GM04503 (cell line): Measurements from ENCODE around the gene LHX3.

Experiments used
- DNase-seq: peaks from one replicate; pipeline ENCODE4 v3.0.0-alpha.2; 2012; ENCODE audit warnings: low read depth

Gene LHX3

DNA sequence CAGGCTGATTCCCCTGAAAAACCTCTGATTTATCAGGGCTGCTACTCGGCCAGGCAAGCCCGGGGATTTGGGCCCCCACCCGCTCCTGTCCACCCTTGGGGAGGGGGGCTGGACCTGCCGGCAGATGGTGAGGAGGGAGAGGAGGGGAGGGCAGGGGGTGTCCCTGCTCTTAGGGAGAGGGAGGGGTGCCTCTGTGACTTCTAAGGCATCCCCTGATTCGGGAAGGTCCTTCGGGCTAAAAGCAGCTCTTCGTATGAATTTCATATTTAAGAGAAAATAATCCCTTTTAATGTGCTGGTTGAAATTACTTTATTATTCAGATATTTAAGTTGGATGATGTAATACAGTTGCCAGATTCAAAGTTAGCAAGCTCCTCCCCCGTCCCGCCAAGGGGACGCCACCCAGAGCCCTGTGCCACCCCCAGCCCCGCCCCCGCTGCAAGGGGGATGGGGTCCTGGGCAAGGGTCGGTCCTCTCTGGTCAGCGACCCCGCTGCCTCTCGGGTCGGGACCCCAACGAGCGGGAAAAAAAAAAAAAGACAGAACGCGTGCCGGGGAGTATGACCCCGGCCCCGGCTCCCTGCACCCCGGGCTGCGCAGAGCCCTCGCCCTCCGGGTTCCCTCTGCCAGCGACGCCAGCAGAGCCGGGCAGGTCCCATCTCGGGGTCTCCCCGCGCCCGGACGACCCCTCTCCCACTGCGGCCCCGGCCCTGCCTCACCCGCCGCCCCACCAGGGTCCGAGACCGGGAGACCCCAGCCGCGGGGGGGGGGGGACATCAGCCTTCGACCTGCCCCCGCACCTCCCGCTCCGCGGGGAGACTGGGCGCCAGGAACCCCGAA lies 12.4 kb downstream of the LHX3 start:
- no peak for DNase-seq

DNA sequence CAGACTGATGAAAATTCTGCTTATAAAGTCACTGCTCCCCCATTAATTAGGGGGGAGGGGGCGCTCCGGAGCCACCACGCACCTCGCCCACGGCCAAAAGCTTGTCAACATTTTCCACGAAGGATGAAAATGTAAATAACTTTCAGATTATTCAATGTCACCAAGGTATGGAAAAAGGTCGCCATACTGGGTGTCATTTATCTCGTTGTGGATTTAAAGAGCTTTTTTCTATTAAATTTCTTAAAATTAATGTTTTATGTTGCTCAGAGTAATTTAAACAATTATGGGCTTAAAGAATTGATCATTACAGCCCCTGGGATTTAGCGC lies 13.0 kb downstream of the LHX3 start:
- no peak for DNase-seq

DNA sequence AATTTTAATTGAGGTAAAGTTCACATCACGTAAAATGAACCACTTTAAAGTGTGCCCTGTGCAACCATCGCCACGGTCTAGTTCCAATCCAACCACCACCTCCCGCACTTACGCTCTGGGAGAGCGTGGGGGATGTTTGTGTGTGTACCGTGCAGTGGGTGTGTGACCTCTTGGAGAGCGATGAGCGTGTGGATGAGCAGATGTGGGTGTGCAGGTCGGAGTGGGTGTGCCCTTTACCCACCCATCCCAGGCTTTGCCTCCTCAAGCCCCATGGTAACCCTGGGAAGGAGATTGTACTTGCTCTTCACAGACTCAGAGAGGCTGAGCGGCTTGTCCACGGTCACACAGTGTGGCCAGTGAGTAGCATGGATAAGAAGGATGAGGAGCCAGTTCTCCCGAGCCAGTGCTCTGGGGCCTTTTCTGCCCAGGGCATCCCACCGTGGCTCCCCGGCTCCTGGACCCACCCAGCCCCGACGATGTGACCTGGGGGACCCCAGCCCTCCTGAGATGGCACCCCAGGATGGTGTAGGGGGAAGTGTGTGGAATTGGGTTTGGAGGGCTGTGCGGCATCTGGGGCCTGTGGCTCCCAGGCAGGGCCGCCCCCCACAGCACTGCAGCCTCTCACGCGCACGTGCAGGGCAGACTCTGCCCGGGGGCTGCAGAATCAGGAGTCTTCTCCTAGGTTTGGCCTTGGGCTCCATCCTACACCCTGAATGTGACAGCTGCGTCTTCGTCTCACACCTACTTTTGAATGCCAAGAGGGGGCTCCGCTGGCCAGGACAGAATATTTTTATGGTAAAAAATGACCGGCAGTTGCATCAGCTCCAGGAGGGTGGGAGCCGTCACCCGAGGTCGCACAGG lies 13.6 kb downstream of the LHX3 start:
- DNase-seq, result no peak

DNA sequence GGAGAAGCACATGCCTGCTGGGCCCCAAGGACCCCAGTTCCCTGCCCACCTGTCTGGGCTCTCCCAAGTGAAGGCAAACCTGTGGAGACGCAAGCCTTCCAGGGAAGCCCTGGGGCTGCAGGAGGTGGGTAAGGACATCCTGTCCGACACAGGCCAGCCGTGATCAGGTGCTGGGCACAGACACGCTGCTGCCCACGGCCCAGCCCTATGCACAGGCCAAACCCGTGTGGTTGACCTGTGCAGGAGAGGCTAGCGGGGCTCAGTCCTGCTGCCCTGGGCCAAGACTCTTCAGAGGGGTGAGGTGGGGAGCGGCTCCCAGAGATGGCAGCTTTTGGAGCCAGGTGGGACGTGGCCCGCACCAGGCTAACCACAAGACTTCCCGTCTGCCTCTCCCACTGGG lies 14.3 kb downstream of the LHX3 start:
- no peak for DNase-seq

DNA sequence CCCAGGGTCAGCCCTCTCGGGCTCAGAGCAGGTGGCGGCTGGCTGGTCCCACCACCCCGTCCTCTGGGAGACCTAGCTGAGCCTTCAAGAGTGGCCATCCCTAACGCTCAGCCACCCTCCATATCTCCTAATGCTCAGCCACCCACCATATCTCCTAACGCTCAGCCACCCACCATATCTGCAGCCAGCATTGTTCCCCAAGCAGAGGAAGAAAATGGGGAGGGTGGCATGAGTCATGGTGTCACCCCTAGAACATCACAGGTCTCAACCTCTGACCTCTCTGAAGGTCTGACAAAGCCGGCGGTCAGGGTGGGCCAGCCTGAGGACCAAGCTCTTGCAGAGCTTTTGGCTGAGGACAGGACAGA lies 14.7 kb downstream of the LHX3 start:
- DNase-seq, result no peak

DNA sequence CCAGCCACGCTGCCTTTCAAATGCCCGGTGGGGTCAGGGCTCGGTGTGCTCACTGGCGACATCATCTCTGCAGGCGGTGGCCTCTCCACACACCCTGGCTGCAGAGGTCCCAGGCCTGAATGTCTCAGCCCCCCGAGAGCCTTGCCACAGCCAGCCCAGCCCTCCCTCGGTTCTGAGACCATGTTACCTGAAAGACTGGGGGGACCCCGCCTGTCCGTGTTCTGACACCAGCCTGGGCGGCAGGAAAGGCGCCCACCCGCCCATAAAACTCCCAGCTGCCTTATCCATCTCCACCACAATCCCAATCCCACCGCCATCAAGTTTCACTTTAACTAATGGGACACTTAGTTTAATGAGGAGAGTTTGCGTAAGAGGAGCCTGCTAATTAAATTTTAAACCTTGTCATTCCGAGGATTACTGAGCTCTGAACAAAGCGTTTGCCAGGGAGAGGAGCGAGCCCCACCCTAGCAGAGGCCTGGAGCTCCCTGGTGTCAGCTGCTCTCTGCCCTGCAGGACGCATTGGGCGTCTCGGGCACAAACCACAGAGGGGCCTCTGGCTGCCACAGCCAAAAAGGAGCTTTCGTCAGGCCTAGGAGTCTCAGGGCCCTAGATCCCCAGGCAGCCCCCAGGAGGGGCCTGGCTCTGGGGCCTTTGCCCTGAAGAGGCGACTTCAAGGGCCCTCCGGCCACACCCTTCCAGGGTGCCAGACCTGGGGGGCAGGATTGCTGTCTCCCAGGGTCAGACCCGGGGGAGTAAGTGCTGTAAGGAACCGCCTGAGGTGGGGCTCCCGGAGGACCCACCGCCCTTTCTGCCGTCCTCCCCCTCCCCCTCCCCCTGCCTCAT lies 15.3 kb downstream of the LHX3 start:
- no peak for DNase-seq

DNA sequence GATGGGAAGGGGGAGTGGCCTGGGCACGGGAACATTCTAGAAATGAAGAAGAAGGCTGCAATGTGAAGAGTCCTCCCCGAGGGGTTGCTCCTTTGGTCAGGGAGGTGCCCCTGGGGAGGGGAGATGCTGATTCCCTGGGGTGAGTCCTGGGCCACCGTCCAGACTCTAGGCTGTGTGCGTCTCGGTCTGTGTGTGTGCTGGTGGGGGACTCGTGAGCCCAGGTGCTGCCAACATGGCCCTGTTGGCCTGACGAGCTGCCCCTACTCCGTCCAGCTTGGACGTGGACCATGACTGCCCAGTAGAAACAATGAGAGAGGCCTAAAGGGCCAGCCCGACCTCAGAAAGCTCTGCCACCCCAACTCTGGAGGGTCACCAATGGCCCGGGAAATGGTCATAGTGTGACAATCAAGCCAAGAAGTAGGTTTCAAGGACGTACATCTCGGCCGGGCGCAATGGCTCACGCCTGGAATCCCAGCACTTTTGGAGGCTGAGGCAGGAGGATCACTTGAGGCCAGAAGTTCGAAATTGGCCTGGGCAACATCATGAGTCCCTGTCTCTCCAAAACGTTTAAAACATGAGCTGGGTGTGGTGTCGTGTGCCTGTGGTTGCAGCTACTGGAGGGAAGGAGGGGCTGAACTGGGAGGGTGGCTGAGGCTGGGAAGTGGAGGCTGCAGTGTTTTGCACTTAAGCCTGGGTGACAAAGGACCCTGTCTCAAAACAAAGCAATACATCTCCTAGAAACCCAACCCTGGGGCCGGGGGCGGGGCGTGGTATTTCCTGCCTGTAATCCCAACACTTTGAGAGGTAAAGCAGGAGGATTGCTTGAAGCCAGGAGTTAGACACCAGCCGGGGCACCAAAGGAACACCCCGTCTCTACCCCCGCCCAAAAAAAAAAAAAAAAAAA lies 17.0 kb downstream of the LHX3 start:
- no peak for DNase-seq

DNA sequence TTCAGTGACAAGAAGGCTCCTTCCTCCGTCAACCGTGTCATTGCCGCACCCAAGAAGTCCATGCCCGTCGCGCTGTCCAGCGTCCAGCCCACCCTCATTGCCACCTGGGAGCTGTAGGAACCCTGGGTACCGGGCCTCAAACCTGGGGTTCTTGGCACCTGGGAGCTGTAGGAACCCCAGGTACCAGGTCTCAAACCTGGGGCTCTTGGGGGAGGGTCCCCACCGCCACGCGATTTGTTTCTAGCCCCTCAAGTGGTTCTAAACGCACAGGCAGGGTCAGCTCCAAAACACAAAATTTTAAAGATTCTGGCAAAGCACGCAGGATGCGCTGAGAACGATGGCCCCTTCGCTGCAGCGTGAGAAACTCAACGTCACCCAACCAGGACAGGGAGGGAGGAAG lies 17.7 kb downstream of the LHX3 start:
- no peak for DNase-seq

DNA sequence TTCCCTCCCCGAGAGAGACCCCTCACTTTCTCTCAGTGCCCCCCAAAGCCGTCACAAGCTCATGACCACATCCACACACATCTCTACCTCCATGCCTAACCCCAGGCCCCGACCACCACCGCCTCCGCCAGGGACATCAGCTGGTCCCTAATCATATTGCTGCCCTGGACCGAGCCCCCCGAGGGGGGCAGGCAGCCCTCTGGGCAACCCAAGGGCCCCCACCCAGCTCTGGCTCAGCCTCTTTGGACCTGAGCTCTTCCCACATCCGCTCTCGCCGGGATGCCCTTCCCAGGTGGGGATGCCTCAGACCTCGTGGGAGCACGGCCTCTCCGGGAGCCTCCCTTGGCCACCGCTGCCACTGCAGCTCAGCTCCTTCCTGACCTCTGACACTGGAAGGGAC lies 18.5 kb downstream of the LHX3 start:
- no peak for DNase-seq

DNA sequence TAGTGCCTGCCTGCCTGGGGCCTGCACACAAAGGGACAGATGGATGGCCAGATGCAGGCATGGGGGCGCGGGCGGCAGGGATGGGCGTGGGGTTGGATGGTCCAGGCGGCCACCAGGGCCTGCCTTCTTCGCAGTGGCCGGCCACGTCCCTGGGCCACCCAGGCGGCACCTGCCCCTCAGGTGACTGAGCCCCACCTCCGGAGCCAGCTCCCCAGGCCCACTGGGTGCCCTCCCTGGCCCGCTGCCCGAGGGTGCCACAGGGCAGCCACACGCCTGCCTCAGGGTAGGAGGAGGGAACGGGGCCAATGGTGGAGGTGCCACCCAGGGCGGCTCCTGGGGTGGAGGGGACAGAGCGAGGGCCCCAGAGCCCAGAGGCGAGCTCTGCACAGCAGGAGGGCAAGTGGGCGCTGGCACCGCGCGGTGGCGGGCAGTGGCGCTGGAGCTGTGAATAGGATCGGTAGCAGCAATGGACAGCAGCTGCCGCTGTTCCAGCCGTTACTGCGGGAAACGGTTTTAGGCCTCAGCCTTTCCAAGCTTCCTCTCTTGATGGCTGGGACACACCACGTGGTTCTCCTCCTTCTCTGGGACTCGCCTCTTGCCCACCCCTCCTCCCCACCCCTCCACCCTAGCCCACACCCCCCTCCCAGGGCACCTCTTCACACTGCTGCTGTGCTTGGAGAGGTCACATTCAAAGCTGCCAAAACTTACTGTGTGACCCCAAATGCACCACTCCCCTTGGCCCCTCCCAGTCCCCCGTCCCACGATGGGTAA lies 19.1 kb downstream of the LHX3 start:
- no peak for DNase-seq

DNA sequence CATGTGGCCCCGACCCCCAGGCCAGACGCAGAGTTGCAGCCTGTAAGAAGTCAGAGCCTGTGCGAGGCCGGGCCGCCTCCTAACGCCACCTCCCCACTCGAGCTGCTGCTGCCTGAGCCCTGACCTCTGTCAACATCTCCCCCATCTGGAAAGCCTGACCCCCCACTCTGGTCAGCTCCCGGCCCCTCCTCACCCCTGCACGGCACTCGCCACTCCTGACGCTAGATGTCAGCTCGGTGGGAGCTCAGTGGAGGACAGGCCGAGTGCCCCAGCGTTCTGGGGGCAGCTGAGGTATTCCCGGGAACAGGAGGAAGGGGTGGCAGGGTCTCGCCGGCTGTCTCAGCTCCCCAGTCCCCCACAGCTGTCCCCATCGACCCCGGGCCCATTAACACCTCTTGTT lies 19.9 kb downstream of the LHX3 start:
- DNase-seq, result no peak

DNA sequence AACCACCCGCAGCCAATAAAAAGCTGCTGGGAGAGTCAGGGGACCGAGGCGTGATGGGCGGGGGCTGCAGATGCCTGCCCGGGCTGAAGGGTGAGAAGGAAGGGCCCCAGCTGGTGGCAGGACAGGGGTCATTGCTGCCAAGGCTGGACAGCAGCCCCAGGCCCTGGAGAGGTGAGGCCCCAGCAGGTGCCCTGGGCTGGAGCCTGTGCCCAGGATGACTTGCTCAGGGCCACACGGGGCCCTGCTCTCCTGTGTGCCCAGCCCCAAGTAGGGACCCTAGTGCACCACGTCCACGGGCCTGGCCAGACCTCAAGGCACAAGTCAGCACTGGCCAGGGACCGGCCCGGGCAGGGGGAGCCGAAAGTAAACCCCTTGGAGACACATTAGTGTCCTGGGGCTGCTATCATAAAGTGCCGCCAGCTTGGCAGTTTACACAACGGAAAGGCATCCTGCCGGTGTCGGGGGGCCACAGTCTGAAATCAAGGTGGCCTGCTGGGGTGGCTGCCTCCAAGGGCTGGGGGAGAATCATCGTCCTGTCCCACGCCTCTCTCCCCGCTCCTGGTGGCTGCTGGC lies 22.0 kb downstream of the LHX3 start:
- no peak for DNase-seq

DNA sequence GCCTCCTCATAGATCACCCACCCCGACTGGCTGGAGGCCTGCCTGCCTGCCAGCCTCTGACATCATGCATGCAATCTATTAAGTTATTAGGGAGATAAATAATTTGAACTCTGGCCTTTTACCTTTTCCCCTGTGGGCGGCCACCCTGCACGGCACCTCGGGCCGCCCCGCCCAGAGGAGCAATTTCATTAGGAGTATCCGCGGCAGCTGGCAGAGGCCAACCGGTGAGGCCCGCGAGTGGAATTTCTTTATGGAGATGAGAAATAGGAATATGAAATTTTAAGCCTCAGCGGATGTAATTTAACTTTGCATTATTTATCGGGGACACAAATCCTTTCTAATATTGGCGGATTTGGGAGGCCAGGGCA lies 22.5 kb downstream of the LHX3 start:
- no peak for DNase-seq

DNA sequence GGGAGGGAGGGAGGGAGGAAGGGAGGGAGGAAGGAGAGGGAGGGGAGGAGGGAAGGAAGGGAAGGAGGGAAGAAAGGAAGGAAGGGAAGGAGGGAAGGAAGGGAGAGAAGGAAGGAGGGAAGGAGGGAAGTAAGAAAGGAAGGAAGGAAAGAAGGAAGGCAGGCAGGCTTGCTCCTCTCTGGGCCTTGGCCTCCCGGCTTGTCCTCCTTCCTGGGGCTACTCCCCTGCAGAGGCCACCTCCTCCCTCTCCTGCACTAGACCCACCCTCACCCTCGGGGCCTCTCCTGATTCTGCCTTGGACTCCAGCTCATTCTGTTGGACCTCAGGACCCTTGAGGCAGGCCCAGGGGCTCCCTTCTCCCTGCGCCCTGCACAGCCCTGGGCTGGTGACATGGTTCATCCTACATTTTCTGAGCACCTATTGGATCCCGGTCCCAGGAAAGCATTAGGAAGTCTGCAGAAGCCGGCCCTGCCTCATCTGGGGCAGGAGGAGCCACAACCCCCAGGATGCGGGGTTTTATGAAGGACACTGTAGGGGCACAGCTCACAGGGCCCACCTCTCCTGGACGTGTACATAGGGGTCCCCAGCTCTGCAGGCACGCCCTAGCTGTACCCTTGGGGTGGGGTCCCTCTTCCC lies 23.0 kb downstream of the LHX3 start:
- DNase-seq, result no peak

DNA sequence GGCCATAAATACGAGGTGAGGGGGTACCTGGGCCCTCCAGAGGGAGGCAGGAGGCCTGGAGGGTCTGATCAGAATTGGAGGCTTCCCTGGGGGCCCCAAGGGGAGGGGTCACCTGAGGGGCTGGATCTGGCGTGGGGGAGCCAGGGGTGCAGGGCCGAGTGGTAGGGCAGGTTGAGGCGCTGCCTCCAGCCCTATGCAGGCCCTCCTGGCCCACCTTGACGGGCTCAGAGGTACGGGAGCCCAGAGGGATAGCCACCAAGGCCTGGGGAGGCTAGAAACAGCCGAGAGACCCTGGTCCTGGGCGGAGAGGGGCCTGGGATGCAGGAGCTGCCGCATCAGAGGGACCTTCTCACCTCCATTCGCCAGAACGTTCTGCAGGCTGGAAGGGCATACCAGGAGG lies 24.3 kb downstream of the LHX3 start:
- DNase-seq, result no peak

DNA sequence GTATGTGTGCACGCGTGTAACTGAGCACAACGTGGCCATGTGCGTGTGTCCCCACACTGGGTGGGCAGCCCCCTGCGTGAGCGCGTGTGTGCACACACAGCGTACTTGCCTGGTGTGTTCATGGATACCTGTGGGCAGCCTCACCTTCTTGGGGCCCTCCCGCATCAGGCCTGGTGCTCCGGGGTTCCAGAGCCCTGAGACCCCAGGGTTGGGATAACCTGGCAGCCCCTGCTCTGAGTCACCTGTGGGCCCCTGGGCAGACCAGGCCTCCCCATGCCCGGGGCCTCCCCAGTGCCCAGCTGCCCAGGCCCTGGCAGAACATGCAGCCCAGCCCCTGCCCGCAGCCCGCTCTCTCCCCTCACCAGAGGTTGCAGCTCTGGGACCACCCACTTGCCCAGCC lies 25.2 kb downstream of the LHX3 start:
- DNase-seq, result no peak

DNA sequence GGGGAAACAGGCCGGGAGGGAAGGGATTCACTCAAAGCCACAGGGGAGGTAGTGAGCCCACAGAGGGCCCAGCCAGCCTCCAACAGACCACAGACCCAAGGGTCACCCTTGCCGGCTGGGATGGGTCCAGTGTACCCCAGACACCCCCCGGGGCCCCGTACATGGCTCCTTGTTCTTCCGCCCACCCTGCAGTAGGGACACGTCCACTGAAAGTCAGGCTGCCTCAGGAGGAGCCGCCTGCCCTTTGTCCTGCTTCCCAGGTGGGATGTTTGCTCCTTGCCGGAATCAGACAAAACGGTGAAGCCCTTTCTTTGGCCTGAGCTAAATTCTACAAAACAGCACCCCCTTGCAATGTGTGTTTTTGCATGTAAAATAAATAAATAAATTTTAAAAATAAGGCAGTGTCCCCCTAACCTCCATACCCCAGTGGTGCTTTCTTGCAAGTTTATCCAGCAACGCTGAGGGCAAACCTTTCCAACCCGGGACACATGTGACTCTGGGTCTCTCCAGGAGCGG lies 25.8 kb downstream of the LHX3 start:
- DNase-seq, result no peak

DNA sequence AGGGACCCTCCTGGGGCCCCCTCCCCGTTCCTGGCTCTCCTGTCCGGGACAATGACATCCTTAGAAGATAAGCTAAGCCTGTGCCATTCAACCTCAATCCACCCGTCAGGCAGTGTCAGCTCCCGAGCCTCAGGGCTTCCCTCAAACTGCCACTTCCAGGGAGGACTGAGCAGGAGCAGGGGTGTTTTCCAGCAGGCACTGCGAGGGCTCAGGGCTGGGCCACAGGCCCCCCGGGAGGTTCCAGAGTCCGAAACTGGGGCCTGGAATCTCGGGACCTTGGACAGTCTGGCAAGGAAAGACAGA lies 26.2 kb downstream of the LHX3 start:
- DNase-seq, result no peak

DNA sequence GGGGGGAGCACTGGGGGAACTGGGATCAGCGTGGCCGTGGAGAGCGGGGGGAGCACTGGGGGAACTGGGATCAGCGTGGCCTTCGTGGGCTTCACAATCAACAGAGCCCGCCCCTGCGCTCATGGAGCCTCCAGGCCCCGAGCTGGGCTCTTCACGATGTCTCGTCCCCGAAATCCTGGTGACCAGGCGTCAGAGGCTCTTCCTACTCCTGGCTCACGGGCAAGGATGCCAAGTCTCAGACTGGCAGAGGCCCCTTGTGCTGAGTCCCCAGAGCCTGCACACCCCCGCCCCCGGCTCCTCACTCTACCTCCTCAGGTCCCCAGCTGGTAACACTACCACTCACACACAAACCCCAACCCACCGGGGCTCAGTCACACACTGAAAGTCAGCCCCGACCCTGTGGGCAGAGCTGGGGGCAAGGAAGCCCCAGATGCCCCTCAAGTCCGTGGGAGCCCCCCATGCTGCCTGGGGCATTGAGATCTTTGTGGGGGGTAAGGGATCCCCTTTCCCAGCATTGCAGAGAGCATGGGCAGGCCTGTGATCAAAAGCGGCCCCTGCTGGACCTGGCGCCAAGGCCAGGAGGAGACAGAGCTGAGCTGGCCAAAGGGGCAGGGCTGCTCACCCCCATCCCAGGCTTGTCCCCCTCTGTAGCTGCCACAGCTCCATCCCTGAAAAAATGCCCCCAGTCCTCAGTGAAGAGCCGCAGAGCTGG lies 26.7 kb downstream of the LHX3 start:
- DNase-seq, result no peak
